Measurements from ENCODE around the gene PRLR.
"Not testable (repeated sequence)": the region's sequence is repeated elsewhere in the genome, so short reads cannot be mapped to it uniquely, and the experiment has no call there.

Gene PRLR

DNA sequence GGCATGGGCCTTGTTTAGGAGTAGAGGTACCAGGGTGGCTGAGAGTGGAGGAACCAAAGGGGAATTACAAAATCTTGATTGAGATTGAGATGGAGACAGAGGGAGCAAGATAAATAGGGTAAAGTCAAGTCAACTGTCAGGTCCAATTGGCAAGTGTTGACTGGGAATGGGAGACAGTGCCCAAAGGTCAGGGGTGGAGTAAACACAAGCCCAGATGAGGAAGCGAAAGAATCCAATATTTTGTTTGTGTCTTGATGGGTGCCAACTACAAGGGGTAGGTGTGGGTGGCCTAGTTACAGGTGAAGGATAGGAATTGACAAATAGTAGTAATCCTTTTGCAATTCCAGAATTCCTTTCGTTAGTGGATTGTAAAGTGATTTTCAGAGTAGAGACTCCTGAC is 107.5 kb downstream of the PRLR start:
- no peak for DNase-seq

DNA sequence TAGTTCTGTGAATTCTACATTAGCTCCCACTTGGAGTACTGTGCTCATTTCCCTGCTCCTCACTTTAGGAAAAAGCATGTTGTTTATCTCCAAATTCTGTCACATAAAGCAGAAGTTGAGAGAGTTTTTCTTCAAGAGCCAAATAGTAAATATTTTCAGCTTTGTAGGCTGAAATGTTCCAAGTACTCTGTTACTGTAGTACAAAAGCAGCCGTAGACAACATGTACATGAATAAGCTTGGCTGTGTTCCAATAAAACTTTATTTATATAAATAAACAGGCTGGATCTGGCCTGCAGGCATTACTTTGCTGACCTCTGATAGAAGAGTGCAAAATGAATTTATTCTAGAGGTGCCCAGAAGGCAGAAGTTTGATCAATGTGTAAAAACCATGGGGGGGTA is 109.6 kb downstream of the PRLR start:
- no peak for DNase-seq

DNA sequence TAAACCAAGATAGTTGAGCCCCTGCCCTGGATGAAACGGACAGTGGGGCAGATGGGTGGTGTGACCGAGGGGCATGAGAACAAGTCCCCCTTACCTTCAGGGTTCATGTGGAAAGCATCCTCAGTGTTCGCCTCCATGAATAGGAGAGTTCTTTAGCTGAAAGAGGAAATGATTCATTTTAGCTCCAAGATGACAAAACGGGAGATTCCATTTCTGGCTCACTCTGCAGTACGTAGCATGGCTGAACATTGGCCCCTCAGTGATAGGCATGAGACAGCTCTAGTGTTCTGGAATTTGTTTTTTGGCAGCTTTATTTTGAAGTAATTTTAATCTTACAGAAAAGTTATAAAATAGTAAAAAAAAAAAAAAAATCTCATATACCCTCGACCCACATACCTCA is 112.3 kb downstream of the PRLR start:
- no peak for DNase-seq

DNA sequence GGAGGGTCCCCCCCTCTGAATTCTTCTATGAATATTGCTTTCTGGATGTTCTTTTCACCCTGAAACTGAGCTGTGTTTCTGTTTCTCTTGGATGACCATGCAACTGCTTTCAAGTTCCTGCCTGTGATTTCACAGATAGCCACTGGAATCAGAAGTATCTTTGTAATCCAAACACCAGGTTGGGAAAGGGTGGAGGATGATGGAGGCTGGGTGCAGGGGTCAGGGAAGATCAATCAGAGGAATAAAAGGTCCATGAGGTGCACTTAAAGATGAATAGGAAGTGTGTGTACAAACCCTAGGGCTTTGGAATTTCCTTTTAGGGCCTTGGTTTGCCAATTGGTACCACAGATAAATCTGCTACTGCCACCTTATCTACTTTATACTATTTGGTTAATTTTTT is 114.4 kb downstream of the PRLR start:
- no peak for DNase-seq

DNA sequence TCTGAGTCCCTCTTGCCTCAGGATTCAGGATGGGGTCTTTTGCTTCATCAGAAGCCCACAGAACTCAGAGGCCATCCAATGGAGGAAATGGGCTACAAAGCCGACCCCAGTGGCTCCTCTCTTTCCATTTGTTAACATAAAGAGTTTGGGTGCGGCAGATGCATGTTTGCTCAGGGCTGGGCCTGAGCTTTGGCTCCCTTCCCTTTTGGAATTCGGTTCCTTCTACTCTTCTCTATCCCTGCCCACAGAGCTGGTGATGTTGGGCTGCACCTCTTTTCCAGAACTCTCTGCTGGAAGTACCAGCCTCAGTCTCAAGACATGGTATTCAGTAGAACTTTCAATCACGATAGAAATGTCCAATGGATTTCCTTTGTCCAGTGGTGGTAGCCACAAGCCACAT is 115.6 kb downstream of the PRLR start:
- no peak for DNase-seq

DNA sequence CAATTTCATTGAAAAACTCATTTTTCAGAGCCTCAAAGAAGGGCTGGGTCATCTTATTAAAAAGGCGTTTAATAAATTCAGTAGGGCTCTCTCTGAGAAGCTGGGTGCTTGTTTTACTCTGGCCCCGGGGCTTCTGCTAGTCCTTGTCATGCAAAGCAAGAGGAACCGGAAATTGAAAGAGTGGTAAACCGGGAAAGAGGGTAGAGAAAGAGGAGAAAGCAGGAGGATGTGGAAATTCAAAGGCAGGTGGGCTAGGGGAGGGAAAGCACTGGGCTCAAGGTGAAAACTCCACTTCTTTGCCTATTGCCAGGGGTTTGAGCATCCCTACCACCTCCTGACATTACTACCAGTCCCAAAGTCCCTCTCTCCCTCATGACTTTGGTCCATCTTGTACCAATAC is 118.0 kb downstream of the PRLR start:
- no peak for DNase-seq

DNA sequence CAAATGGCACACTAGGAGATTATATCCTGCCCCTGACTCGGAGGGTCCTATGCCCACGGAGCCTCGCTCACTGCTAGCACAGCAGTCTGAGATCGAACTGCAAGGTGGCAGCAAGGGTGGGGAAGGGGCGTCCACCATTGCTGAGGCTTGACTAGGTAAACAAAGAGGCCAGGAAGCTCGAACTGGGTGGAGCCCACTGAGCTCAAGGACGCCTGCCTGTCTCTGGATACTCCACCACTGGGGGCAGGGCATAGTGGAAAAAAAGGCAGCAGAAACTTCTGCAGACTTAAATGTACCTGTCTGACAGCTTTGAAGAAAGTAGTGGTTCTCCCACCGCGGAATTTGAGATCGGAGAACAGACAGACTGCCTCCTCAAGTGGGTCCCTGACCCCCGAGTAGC is 125.7 kb downstream of the PRLR start:
- not testable (repeated sequence) for DNase-seq

DNA sequence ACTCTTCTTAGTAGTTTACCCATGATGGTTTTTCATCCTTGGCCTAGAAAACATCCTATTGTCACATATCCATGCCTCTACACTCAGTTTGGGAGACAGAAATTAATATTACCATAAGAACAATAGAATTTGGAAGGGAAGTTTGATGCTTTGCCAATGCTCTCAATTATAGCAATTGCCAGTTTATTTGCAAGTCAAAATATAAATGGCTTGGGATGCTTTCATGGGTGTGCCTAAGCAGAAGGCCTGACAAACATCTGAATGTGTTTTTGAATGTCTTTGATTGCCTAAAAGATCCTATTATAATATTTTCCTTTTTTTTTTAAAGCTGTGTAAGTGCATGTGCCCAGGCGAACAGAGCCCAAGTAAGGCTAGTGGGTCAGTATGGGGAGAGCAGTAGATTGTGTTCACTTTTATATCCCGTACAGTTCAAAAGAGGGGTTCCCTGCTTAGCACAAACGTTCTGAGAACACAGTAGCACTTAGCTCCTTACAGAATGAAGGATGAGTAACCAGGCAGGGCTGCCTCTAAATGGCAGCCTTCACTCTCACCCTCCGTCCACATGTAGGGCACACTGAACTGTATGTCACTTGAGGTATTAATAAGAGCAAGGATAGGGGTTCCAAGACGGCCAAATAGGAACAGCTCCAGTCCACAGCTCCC is 126.5 kb downstream of the PRLR start:
- no peak for DNase-seq

DNA sequence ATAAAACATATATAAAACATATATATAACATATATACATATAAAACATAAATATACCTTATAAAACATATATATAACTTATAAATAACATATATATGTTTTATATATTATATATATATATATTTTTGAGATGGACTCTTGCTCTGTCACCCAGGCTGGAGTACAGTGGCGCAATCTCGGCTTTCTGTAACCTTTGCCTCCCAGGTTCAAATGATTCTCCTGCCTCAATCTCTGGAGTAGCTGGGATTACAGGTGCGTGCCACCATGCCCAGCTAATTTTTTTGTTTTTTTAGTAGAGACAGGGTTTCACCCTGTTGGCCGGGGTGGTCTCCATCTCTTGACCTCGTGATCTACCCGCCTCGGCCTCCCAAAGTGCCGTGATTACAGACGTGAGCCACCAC is 128.6 kb downstream of the PRLR start:
- DNase-seq = not testable (repeated sequence)

DNA sequence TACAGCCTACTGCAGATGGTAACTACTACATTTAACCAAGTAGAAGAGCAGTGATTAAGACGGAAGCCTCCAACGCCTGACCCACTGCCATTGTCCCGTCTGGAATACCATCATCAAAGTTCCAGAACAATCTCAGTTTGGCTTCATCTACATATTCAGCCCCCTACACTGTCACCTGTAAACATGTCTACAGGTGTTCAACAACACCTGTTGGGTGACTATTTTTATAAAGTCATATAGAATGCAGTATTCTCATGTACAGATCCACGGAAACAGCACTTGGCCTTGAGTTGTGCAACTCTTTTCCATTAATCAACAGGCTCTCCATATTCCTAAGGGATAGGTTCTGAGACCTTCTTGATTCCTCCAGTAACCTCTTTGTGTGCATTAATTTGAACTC is 129.3 kb downstream of the PRLR start:
- DNase-seq = no peak

DNA sequence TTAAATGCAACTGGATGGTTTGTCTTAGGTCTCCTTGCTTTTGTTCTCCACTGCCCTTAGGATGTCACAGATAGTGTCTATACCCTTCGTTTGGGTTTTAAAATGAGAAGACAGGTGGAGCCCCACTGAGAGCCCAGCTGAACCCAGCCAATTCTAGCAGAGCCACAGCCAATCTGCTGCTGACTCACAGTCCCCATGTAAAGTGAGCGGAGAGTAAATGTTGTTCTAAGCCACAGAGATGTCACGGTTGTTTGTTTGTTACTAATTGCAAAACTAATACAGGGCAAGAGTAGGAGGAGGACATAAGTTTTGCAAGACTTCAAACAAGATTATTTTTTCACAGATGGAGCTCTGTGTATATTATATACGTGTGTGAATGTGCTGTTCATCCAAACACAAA is 132.1 kb downstream of the PRLR start:
- no peak for DNase-seq

DNA sequence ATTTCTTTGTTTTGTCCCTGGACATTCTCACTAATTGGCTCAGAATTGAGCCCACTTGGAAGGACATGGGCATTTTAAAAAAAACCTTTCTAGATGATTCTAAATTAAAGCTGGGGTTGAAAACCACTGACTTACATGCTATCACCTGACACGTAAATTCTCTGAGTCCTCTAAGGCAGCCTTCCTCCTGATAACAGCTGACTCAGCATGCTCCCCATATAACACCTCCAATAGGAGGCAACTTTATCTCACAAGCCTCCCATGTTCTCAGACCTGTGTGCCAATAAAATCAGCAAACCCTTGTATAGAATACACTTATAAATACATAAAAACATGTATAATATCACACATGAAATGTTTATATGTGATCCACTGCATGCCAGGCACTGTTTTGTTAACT is 133.4 kb downstream of the PRLR start:
- DNase-seq = no peak

DNA sequence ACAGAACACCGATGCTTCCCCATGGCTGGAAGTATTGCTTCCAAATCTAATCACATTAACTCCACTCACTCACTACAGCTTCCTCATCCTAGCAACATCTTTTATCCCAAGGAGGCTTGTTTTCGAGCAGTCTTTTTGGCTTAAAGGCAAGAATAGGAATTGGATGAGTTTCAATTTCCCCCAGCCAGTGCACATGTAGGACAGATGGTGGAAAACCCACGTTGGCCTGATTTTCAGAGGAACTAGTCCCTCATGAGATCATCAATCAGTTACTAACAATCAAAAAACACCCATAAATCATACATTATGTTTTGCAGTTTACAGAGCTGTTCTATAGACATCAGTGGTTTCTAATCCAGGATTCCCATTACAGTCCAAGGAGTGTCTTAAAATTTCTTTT is 134.1 kb downstream of the PRLR start:
- no peak for DNase-seq

DNA sequence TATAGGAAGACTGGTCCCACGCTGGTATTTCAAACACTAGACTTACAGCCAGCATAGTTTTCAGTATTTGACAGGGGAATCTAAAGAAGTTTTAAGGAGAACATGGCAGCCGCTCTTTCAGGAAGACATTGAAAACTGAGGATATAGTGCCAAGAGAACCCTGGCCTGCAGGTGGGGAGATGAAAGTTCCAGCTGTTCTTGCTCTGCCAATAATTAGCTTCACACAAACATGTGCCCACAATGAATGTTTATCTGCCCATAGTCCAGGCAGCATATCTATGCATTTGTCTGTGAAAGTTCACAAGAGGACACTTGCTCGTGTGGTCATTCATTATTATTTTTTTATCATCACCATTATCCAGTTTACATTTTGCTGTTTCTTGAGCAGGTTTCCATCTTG is 134.9 kb downstream of the PRLR start:
- DNase-seq = no peak

DNA sequence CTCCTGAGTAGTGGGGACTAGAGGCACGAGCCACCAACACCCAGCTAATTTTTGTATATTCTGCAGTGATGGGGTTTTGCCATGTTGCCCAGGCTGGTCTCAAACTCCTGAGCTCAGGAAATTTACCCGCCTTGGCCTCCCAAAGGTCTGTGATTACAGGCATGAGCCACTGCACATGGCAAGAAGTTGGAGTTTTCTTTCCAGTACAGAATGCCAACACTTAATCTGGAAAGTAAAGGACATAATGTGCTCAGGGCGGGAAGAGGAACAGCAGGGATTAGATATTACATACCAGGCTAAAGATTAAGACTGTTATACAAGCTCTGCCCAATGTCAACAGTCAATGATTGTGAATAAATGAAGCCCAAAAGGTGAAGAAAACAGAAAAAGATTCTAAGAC is 135.3 kb downstream of the PRLR start:
- no peak for DNase-seq

DNA sequence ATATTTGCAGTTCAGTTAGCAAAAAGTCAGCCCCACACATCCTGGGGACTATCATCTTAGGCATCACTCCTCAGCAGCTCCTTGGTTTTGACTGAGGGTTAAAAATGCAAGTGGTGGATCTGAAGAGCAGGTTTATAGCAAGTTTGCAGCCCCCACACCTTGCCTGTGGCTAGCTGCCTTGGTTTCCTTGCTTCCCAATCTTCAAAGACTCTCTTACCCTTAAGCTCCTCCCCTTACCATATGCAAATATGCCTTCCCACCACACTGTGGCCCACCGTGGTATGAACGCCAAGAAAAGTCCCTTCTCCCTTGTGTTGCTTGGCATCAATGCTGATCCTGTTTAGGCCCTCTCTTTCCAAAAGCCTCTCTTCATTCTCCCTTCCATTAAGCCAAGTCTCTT is 137.6 kb downstream of the PRLR start:
- DNase-seq = no peak

DNA sequence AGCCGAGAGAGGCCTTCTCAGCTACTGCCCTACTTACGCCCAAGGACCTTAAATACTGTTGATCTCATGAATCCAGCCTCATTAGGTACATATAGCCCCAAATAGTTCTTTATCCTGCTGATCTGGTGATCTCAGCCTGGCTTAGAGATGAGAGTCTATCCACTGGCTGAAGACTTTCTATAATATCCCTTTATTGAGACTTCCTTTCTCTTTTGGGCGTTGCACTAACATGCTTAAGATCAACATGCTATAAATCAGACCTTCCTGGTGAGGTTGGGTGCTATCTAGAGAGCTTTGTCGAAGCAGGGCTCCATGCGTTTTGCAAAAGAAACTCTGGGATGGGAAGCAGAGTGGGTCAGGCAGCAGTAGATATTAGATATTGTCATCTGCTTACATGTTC is 138.6 kb downstream of the PRLR start:
- DNase-seq = no peak

DNA sequence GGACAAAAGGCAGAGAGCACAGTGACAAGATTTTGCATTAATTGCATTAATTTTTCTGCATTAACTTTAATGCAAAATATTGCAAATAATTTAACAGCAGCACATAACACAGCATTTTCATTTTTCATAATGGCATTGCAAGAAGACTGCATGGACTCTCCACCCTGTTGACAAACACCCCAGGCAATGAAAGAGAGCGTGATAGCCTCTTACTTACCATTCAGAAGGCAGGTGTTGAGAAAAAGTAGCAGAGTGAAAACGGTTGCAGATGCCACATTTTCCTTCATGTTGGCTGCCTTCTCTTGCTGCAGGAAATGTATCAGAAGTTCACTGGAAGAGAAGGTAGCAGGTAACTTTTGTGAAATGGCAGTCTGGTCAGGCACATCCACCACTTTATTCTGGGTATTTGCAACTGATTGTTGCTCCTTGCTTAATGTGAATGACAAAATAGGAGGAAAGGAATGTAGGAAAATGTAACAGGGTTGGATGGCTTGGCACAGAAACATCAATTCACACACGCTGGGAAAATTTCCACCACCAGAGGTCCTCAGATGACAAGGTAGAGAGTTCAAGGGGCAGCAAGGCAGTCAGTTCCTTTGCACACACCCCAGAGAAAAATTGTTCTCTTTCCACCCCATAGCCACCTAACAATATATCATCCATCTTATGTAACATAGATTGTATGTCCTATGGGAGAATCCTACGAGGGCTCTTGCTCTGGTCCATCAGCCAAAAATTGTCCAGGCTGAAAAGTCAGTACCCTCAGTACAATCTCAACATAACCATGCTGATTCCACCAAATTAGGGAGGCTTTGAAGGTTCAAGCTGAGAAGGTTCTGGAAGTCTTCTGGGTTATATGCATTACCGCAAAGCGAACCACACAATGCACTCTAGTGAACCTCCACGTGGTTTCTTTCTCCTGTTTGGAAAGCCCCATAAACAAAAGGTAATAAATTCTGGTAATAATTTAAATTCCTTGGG is 140.7 kb downstream of the PRLR start:
- DNase-seq = peak; percentile 31

DNA sequence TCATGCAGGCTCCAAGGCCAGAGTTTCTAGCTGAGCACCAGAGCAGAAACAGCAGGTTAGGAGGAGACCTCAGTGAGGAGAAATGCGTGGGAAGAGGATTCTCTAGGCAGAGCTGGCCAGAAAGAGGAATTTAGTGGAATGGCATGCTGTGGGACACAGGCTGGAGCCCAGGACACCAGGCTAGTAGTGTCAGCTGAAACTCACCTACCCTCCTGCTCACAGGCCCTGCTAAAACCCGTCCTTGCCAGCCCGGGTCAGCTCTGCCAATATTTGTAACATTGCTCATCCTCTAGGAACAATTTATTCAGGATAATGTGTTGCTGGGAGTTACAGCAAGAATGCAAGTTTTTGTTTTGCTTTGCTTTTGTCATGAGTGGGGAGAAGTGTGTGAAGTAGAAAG is 142.3 kb downstream of the PRLR start:
- no peak for DNase-seq

DNA sequence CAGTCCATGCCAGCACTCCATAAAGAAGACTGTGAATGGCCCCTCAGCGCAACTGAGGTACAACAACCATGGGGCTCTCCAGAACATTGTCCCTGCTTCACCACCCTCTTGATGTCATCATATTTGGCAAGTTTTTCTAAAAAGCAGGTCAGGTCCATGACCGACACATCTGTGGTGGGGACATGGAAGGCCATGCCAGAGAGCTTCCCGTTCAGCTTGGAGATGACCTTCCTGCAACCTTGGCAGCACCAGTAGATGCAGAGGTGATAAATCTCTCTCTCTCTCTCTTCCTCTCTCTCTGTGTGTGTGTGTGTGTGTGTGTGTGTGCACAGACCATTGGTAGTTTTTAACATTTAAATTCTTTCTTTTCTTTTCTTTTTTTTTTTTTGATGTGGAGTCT is 147.1 kb downstream of the PRLR start:
- DNase-seq = no peak

DNA sequence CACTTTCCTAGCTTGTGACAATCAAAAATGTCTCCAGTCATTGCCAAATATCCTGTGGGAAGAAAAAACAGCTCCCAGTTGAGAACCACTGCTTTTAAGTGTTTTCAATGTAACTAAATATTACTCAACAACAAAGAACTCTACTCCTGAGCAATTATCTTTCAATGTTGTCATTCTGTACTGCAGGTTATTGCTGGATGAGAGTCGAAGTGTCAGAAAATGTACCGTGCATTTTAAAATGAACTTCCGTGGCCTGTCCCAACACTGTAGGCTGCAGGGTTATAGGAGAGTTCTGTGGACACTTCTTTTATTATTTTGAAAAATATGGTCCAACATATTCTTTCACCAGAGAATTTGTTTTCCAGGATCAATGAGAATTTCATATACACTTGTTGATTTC is 147.8 kb downstream of the PRLR start:
- DNase-seq = no peak

DNA sequence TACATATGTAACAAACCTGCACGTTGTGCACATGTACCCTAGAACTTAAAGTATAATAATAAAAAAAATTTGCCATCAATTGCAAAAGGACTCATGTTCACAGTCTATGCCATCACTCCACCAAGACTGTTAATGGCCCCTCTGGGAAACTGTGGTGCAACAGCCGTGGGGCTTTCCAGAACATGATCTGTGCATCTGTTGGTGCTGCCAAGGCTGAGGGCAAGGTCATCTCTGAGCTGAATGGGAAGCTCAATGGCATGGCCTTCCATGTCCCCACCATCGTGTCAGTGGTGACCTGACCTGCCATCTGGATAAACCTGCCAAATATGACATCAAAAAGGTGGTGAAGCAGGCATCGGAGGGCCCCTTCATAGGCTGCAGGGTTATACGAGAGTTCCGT is 149.2 kb downstream of the PRLR start:
- no peak for DNase-seq

DNA sequence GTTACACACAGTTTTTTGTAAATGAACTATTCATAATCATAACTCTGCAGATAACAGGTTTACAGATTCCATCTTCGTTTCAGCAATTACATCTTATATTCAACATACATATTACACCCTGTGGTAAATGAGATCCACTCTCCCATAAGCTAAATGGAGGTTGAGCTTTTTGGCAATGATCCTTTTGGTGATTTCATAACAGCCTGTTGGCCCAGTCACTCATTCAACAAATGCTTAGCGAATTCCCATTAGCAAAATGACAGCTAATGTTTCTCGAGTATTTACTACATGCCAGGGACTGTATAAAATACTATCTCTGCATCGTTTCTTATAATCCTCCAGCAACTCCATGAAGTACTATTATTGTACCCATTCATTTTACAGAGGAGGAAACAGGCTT is 157.1 kb downstream of the PRLR start:
- no peak for DNase-seq

DNA sequence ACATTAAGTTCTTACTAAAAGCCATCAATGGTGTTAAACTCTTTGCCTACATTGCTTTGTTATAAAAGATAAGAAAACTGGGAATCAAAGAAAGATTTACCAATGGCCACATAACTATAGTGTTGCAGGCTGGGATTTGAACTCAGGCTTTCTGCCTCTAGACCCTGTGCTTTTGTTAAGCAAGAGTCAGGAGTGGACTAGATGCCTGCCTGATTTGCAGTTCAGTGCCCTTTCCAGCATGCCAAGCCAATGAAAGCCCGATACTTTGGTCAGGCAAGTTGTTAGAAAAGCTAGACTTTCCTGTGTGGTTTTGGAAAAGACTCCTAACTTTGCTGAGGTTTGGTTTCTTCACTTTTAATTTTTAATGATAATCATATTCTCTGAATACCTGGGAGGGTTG is 161.1 kb downstream of the PRLR start:
- no peak for DNase-seq

DNA sequence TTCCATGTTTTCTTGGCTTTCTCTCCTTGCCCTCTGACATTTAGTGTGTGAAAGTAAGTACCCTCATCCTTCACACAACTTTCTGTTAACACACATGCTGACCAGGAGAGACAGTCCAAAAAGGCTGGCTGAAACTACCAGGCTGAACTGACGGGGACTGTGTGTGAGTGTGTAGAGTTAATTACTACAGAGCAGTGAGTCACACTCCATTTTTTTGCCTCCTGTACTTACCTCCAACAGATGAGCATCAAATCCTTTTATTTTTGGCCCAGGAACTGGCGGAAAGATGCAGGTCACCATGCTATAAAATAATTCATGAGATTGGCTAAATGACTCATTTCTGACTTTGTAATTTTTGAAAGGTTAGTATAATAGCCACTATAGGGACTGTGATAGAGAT is 162.3 kb downstream of the PRLR start:
- DNase-seq = no peak

All from stimulated activated naive CD4-positive, alpha-beta T cell treated with Interleukin-2 at 50 U/mL for 16 hours (primary cell).